MCF 10A (cell line): ENCODE results near the gene SRGAP3. TPM values are rescaled to one million over a fixed set of nuclear protein-coding genes. Genes with fewer than 3 reads are reported as not detected.

Source experiments
- BruUV-seq: library from RNA; stranded (reverse); fragments of 400-500 nt; replicated peaks from 2 replicates; lab custom pipeline; 2021; lab: Mats Ljungman, UMichigan
- CTCF ChIA-PET: fragments of 300-600 bp; sonication (Branson Sonifier 250); formaldehyde crosslinking; extraction: SDS; loops from one replicate; lab custom pipeline; 2021; ENCODE audit warnings: antibody characterized with exemption, inconsistent platforms; lab: Yijun Ruan, JAX
- POLR2A ChIA-PET: fragments of 300-600, 350-650 bp; sonication (Branson Sonifier 250); formaldehyde crosslinking; extraction: SDS; loops from one replicate; lab custom pipeline; 2020; ENCODE audit warnings: antibody characterized with exemption, inconsistent platforms; lab: Yijun Ruan, JAX
- DNase-seq: peaks from one replicate; pipeline ENCODE4 v3.0.0-alpha.2; 2018; ENCODE audit not compliant: unreplicated experiment
- H3K27ac Mint-ChIP-seq: one replicate; pipeline ENCODE4 v1.8.0; 2022; ENCODE audit warnings: mild to moderate bottlenecking, low read depth, mixed read lengths; ENCODE audit not compliant: unreplicated experiment
- H3K27me3 Mint-ChIP-seq: one replicate; pipeline ENCODE4 v1.8.0; 2022; ENCODE audit warnings: mixed read lengths; ENCODE audit not compliant: insufficient read depth, unreplicated experiment
- H3K36me3 Mint-ChIP-seq: one replicate; pipeline ENCODE4 v1.8.0; 2022; ENCODE audit warnings: mild to moderate bottlenecking, moderate library complexity, mixed read lengths; ENCODE audit not compliant: insufficient read depth, unreplicated experiment
- H3K4me1 Mint-ChIP-seq: one replicate; pipeline ENCODE4 v1.8.0; 2022; ENCODE audit warnings: mixed read lengths; ENCODE audit not compliant: insufficient read depth, unreplicated experiment
- H3K4me3 Mint-ChIP-seq: one replicate; pipeline ENCODE4 v1.8.0; 2022; ENCODE audit warnings: mild to moderate bottlenecking, moderate library complexity, mixed read lengths; ENCODE audit not compliant: unreplicated experiment
- H3K9me3 Mint-ChIP-seq: one replicate; pipeline ENCODE4 v1.8.0; 2022; ENCODE audit warnings: mixed read lengths; ENCODE audit not compliant: unreplicated experiment
- CTCF ChIP-seq: fragments of 200-600 bp; IDR thresholded peaks from one replicate; pipeline ENCODE4 v1.8.0; 2022; ENCODE audit warnings: antibody characterized with exemption, mild to moderate bottlenecking; ENCODE audit not compliant: unreplicated experiment
- intact Hi-C: fragments of 100-400 bp; cut with micrococcal nuclease; formaldehyde crosslinking; loops from 2 replicates; pipeline ENCODE4 v1.14.1; 2022
- total RNA-seq: library from RNA; stranded (reverse); gene quantifications from 2 replicates; pipeline ENCODE4 v1.2.3, GENCODE V29; 2022

The SRGAP3 gene
- total RNA-seq, 1 experiment from 2014 or later = 19.8 TPM

GRCh38 chr3:9116336-9116735, 133.1 kb downstream of the SRGAP3 start:
- Mint-ChIP-seq H3K4me1 (no peaks in the 10 kb centered on the region), H3K27me3 (no peaks in the 10 kb centered on the region), H3K36me3 (peaks cover 29% of the 10 kb centered on the region), H3K4me3 (no peak overlapping the region), H3K27ac (no peak overlapping the region), H3K9me3 (no peaks in the 10 kb centered on the region)
- POLR2A ChIA-PET = interaction anchor here (1.3 kb wide), 1 partner anchor 133 kb away, joined by 4 read pairs; the partner anchor contains the start of gene SRGAP3
- CTCF ChIA-PET = no interaction called here
- no peak for DNase-seq
- TF ChIP-seq CTCF = no peak
- no TSS peak for BruUV-seq
- intact Hi-C loops = no loop called here

GRCh38 chr3:9115336-9115735, 134.1 kb downstream of the SRGAP3 start:
- H3K27ac Mint-ChIP-seq = no peak overlapping the region
- ChIA-PET CTCF (no interaction called here), POLR2A (interaction anchor here (0.7 to 1.3 kb wide), 2 partner anchors 52 to 134 kb away, joined by 3 to 4 read pairs; partner anchors contain the start of gene SRGAP3)
- DNase-seq = no peak
- no peak for TF ChIP-seq CTCF
- H3K4me1 Mint-ChIP-seq = peaks cover 5% of the 10 kb centered on the region
- intact Hi-C loops = no loop called here
- no peaks in the 10 kb centered on the region for H3K27me3 Mint-ChIP-seq
- H3K4me3 Mint-ChIP-seq = no peak overlapping the region
- peaks cover 23% of the 10 kb centered on the region for H3K36me3 Mint-ChIP-seq
- BruUV-seq = no TSS peak
- H3K9me3 Mint-ChIP-seq = no peaks in the 10 kb centered on the region

- BruUV-seq = no TSS peak
- H3K36me3 Mint-ChIP-seq = peaks cover 11% of the 10 kb centered on the region
- no peak for DNase-seq
- H3K4me3 Mint-ChIP-seq = no peak overlapping the region
- CTCF ChIA-PET = interaction anchor here (1.0 kb wide), 1 partner anchor 126 kb away, joined by 3 read pairs; no protein-coding TSS in a partner anchor
- H3K4me1 Mint-ChIP-seq = peaks cover 5% of the 10 kb centered on the region
- no peak for TF ChIP-seq CTCF
- H3K27me3 Mint-ChIP-seq = no peaks in the 10 kb centered on the region
- no peak overlapping the region for H3K27ac Mint-ChIP-seq
- POLR2A ChIA-PET = no interaction called here
- no peaks in the 10 kb centered on the region for H3K9me3 Mint-ChIP-seq
- intact Hi-C loops = no loop called here
These were observed 136.4 kb downstream of the SRGAP3 start for GRCh38 chr3:9113040-9113439.

GRCh38 chr3:9111866-9112265, 137.6 kb downstream of the SRGAP3 start:
- Mint-ChIP-seq H3K36me3 (peaks cover 11% of the 10 kb centered on the region), H3K9me3 (no peaks in the 10 kb centered on the region), H3K27me3 (no peaks in the 10 kb centered on the region), H3K4me1 (peaks cover 5% of the 10 kb centered on the region), H3K27ac (no peak overlapping the region), H3K4me3 (no peak overlapping the region)
- BruUV-seq = no TSS peak
- CTCF ChIA-PET = interaction anchor here (0.9 to 1.1 kb wide), 2 partner anchors 123 to 190 kb away, joined by 4 to 5 read pairs; no protein-coding TSS in a partner anchor
- DNase-seq = no peak
- no peak for TF ChIP-seq CTCF
- intact Hi-C loops = no loop called here
- POLR2A ChIA-PET = interaction anchor here (0.6 kb wide), 1 partner anchor 18 kb away, joined by 5 read pairs; no protein-coding TSS in a partner anchor
